ENCODE results near the gene MCM7.

Gene MCM7

GRCh38 chr7:100122067-100122466 is 20.9 kb upstream of the MCM7 start:
- no peak for DNase-seq

DNA sequence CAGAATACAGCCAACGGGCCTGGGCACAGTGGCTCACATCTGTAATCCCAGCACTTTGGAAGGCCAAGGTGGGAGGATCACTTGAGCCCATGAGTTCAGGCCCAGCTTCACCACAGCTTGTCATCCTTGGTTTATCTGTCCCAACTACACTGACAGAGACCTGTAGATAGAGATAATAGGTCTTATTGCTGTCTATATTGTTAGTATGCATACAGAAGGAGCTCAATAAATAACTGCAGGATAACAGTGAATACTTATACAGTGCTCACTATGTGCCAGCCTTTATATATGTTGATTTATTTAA is 19.5 kb upstream of the MCM7 start:
- no peak for DNase-seq

GRCh38 chr7:100119970-100120732 is 19.0 kb upstream of the MCM7 start:
- DNase-seq = peak; percentile 86

DNA sequence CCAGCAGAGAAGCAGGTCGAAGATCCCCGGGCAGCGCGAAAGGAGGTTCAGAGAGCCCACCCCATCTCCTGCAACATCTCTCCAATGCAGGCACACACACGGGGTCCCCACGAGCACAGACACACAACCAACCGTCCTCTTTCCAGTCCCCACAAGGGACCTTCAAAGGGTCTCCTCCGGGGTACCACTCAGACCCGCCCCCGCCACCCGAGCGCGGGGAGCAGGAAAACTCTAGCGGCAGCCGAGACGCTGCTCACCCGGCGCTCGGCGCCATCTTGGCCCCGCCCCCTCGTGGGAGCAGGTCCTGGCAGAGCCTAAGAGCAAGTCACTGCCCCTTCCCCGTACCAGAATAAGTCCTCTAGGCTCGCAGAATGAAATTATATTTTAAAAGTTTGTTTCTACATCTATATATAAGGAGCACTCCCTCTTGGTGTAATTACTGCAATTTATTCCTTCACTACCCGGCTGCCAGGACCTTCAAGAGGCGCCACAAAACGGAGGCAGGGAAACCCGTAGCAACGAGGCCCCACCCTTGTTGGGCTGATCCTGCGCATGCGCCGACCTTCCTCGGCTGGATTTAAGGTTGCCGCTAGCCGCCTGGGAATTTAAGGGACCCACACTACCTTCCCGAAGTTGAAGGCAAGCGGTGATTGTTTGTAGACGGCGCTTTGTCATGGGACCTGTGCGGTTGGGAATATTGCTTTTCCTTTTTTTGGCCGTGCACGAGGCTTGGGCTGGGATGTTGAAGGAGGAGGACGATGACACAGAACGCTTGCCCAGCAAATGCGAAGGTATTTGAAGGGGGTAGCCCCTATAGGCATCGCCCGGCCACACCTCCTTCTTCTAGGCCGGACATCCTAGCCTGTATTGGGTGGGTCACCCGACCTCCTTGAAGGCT is 18.1 kb upstream of the MCM7 start, which contains the start of the genes CNPY4 and TAF6:
Gene CNPY4 (plus strand): TSS at position 563 of the 898 bp plus-strand sequence. CDS start 111 bp downstream, at position 674.
Gene TAF6 (minus strand): TSS at position 287 of the 898 bp plus-strand sequence. CDS start 5,149 bp downstream, outside the sequence.
- DNase-seq = peak; percentile 97

DNA sequence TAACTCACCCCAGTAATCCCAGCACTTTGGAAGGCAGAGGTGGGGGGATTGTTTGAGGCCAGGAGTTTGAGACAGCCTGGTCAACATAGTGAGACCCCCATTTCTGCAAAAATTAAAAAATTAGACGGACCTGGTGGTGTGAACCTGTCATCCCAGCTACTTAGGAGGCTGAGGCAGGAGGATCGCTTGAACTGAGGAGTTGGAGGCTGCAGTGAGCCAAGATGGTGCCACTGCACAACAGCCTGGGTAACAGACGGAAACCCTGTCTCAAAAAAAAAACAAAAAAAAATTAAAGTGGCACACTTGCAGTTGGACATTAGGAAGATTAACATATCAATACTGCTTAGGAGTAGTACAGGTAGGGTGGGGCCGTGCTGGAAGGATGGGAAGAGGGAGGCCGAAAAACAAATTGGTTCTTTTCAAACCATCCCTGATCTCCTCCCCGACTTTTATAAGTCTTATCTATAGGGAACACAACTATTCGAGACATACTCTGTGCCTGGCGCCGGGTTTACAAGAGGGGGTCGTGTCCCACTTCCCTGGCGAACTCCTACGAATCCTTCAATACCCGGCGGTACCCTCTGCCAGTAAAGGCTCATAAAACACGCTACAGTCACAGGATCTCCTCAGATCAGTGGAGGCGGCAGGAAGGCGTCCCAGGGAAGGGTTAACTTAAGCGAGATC is 17.3 kb upstream of the MCM7 start:
- no peak for DNase-seq

DNA sequence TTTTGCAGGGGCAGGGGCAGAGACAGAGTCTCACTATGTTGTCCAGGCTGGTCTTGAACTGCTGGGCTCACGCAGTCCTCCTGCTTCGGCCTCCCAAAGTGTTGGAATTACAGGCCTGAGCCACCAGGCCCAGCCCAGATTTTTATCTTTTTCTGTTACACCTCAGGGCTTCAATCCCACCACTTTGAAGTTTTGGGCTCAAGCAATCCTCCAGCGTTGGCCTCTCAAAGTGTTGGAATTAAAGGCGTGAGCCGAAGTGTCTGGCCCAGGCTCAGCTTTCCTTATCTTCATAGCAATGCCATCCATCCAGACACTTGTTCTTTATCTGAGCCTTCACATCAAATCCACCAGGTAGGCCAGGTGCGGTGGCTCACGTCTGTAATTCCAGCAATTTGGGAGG is 13.8 kb upstream of the MCM7 start:
- DNase-seq = no peak

DNA sequence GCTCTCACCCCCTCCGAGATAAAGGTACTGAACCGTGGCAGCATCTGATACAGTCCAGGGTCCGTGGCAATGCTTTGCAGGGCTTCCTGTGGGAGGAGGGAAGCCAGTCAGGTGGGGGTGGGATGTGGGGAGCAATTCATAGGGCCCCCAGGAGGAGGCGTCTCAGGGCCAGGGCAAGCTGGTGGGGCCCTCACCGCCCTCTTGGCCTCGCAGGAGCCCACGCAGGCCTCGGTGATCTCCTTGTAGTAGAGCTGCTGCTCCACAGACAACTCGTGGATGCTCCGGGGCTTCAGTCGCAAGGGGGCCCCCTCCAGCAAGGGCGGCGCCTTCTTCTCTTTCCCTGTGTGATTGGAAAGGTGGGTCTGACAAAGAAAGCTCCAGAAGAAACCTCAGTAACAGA is 10.7 kb upstream of the MCM7 start:
- no peak for DNase-seq

GRCh38 chr7:100111156-100111555 is 10.0 kb upstream of the MCM7 start:
- DNase-seq = no peak

DNA sequence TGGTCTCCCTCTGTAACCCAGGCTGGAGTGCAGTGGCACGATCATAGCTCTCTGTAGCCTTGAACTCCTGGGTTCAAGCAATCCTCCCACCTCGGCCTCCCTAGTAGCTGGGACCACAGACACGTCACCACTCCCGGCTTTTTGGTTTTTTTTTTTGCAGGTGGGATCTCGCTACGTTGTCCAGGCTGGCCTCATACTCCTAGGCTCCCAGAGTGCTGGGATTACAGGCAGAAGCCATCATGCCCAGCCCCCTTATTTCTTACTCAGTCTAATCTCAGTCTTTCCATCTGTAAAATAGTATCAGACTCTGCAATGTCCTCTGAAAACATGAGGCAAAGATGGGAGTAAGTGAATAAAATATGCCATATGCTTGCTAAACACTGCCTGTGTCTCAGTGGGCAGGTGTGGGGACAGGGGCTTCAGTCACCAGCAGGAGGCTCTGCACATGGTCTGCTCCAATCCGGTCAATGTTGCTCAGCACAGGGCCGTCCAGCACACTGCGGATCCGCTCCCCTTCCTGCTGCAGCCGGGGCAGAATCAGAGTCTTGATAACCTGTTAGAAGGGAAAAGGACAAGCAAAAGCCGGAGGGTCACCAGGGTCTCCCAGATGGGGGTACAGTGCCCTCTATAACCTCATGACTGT is 8.4 kb upstream of the MCM7 start:
- DNase-seq = no peak

DNA sequence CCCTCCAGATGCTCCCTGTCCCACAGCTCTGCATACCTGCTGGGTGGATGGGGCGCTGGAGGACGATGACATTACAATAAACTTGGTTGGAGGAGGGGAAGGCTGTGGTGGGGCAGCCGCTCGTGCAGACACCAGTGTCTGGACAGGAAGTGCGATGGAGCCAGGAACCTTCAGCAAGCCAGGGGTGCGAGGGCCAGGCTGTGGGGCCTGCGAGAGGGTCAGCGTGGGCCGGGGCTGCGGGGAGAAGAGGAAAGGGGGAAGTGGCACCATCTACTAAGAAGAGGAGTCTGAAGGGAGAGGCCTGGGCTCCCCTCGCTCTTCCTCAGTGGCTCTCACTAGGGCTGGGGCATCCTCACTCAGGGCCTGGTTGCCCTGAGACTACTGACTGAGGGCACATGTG is 6.7 kb upstream of the MCM7 start:
- no peak for DNase-seq

GRCh38 chr7:100107125-100107737 is 6.0 kb upstream of the MCM7 start:
- DNase-seq = no peak

DNA sequence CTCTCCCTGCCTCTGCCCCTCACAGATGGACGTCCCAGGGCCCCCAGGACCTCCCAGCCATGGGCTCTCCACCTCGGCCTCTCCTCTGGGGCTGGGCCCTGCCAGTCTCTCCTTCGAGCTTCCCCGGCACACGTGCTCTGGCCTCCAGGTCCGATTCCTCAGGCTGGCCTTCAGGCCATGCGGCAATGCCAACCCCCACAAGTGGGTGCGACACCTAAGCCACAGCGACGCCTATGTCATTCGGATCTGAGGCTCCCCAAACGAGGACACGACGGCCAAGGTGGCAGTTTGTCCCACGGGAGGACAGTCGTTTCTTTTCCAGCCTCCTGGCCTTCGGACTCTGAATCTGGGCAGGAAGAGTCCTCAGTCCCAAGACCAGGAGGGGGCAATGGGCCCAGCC is 5.4 kb upstream of the MCM7 start:
- no peak for DNase-seq

- no peak for DNase-seq
Observed at GRCh38 chr7:100105534-100105933, 4.3 kb upstream of the MCM7 start.

GRCh38 chr7:100102950-100103840 is 2.0 kb upstream of the MCM7 start:
- DNase-seq = no peak

- DNase-seq = peak; percentile 96
Observed at GRCh38 chr7:100100420-100101015, 679 bp downstream of the MCM7 start.

GRCh38 chr7:100099452-100099851 is 1.7 kb downstream of the MCM7 start:
- DNase-seq = no peak

DNA sequence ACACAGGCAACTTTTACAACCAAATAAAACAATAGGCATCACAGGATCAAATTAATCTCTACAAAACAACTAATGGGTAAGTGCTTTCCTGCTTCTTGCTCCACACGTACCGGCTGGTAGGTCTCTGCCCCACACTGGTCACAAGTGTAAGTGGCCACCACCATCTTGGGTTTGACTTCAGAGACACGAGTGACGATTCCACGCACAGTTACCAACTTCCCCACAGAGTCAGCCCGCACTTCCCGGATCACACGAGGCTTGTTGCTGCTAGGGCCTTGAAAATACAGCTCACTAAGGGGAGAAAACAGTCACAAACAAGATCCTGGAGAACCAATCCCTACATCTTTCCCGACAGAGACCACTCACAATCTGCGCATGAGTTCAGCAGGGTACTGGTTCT is 2.3 kb downstream of the MCM7 start:
- DNase-seq = no peak

DNA sequence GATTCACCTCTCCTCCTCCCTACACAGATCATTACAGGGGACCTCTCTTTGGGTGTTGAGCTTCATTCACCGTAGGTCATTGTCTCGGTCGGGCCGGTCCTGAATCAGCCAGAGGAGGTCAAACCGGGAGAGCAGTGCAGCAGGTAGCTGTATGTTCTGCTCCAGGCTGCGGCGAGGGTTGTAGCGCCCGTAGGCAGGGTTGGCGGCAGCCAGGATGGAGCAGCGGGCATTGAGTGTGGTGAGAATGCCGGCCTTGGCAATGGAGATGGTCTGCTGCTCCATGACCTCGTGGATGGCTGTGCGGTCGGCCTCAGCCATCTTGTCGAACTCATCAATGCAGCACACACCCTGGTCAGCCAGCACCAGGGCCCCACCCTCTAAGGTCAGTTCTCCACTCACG is 5.5 kb downstream of the MCM7 start:
- DNase-seq = no peak

DNA sequence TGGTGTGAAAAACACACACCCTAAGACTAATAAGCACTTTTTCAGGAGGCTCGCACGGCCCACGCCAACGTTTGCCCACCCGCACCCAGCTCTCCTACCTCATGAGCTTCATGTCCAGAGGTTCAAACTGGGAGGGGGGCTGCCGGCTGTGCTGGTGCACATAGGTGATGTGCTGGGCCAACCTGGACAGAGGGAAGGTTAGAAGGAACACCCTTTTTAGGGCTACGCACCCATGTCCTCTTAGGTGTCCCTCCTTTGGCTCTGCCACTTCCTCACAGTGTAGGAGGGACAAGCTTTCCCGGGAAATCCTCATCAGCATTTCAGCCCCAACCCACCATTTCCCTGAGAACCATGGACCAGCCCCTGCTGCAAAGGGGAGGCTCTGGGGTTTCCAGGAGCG is 5.9 kb downstream of the MCM7 start:
- DNase-seq = no peak

DNA sequence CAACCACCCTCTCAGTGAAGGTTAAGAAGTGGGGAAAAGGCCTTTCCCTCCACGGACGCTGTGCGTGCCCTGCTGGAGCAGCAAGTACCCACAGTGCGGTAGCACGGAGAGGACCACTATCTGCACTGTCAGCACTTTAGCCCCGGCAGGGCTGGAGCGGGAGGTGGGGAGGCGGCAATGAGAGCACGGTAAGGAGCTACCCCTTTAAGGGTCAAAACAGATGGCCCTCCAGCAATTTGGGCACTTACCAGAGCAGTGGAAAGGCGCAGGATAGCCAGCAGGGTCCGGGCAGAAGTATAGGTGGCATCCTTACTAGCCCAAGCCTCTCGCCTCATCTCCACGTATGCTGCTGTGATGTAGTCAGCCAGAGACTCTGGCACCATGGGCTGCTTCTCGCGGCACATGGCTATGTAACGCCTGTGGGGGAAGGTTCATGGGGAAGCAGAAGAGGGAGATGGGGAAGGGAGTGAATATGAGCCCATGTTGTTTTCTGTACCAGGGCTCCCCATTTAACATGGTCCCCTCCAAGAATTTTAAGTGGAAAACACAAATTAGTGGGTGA is 7.2 kb downstream of the MCM7 start:
- no peak for DNase-seq

- DNase-seq = no peak
Observed at GRCh38 chr7:100093498-100093897, 7.7 kb downstream of the MCM7 start.

All from right hindlimb (tissue), 1 donor.